C1 segment of cervical spinal cord (tissue), 14 donors: Measurements from ENCODE around the gene RBBP8NL.
A peak's percentile ranks its signal among the peaks of the same experiment; 100 is the strongest.
"Not testable (repeated sequence)": the region's sequence is repeated elsewhere in the genome, so short reads cannot be mapped to it uniquely, and the experiment has no call there.

ENCODE experiments used
- DNase-seq, 14 donors: peaks; one replicate each; lab custom pipeline; 2025; lab: John Stamatoyannopoulos, UW

Gene RBBP8NL

DNA sequence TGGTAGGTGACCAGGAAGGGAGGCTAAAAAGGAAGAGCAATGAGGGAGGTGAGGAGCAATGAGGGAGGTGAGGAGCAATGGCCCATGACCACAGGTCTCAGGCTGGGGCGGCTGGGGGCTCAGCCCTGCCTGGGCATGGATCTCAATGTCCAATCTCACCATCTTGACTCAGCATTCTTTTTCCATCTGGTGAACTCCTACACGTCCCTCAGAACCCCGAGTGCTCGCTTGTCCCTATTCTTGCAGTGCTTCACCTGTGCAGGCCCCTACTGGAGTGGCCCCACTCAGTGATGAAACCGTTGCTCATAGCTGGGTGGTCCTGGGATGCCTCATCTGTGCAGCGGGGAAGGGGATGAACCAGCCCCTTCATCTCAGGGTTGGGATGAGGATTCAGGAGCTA, 16.9 kb upstream of the RBBP8NL start:
- DNase-seq, result no peak

DNA sequence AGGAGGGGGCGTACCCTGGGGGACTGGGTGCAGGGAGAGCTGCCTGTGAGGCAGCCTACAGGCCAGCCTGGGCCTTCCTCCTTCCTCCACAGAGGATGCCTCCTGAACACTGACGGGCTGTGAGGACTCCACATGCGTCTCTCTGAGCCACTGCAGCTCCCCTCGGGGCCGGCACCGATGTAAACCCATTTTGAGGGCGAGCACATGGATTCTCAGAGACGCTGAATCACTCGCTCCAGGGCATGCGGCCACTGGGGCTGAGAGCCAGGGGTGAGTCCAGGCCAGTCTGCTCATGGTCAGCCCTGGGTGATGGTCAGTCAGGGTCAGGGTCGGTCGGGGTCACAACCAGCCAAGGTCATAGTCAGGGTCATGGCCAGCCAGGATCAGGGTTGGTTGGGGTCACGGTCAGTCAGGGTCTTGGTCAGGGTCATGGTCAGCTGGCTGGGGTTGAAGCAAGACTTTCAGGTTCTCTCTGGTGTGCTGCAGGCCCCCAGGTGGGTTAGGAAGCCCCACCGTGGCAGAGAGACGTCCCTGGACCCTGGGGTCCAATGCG, 14.7 kb upstream of the RBBP8NL start:
- DNase-seq, result no peak

DNA sequence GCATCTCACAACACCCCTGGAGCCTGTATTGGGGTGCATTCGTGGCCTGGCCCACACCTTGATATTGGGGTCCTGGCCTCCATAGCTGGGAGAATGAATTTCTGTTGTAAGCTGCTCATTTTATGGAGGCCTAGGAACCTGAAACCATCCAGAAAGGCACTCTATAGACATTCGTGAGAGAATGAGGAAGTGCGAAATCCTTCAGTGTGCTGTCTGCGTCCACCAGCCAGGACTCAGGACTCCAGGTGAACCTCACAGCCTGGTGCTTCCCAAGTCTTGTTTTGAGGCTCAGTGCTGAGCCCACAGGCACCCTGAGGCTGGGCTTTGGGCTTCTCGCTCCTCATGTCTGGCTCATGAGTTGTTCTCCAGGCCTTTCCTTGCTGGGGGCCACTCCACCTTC, 11.9 kb upstream of the RBBP8NL start:
- no peak for DNase-seq

DNA sequence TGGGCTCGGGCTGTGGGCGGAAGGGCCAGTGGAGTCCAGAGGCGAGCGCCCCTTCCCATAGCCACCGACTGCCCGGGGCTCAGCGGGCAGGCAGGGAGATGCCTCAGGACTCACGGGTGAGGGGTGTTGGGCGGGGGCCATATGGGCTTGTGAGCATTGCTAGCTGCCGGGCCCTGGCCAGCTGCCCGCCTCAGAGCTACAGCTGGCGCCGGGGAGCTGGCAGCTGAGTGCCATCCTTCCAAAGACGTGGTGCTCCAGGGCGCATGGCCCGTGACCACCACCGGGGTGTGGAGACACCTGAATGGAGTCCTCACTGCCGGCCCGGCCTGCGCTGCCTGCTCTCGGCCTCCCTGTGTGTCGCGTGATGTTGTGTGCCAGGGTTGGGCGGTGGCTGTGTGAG, 10.6 kb upstream of the RBBP8NL start:
- DNase-seq, result peak in 2 of 14 donors; percentile 1 to 8

DNA sequence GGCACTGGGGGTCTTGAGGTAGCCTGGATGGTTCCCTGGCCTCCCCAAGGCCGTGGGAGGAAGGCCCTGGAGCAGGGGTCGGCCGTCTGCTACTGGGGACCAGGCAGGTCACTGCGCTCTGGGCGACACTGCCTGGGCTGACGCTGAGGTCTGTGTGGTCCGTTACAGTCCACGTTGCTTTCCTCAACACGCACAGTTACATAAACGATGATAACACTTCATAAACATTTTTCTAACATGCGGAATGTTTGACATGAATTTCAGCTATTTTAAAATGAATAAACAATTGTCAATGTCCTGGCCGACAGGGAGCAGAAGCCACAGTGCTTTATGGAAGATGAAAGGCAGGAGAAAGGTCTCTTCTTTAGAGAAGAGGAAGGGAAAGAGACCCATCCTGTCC, 10.2 kb upstream of the RBBP8NL start:
- no peak for DNase-seq

DNA sequence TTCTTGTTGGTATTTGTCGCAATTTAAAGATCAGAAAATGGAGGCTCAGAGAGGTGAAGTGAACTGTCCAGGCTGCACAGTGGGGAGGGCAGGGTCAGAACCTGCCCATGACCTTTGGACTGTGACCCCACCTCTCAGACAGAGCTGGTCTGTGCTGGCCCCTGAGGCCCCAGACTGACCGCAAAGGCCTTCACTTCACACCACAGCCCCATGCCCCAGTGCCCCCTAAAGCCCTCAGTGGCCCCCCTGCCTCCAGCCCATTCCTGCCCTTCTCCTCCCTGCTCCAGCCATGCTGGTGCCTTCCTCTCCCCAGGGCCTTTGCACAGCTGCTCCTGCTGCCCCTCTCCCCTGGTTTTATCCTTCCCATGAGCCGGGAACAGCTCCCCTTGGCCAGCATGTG, 9.4 kb upstream of the RBBP8NL start:
- no peak for DNase-seq

DNA sequence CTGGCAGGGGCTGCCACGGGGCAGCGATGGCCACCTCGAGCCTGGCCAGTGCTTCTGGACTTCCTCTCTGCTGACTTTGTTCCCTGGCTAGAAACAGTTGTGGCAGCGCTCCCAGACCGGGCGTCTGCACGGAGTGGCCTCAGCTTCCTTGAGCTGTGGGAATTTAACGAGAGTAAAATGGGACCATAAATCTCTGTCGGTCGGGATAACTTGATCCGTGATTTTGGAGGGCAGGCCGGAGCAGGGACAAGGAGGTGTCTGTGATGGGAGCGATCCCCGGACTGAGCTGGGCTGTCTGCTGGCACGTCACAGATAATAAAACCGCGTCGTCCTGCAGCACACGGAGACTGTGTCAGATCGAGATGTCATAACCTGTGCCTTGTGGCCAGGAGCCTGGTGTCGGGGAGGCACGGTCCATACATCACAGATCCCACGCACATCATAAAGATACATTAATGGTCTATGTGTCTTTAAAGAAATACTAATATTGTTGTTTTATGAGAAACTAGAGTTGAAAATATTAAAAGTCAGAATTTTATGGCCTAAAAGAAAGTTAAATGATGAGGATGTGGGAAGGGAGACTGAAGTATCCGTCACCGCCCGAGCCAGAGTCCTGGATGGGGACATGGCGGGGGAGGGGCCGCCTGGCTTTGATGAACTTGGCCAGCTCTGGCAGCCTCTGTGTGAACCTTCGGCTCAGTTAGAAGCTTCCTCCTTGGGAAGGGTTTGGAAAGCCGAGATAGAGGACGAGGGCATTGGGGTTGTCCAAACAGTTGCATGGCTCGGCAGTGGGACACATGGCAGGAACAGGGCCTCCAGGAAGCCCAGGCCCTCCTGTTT, 6.5 kb upstream of the RBBP8NL start:
- peak in 5 of 14 donors; percentile 12 to 45 (median 24) for DNase-seq

DNA sequence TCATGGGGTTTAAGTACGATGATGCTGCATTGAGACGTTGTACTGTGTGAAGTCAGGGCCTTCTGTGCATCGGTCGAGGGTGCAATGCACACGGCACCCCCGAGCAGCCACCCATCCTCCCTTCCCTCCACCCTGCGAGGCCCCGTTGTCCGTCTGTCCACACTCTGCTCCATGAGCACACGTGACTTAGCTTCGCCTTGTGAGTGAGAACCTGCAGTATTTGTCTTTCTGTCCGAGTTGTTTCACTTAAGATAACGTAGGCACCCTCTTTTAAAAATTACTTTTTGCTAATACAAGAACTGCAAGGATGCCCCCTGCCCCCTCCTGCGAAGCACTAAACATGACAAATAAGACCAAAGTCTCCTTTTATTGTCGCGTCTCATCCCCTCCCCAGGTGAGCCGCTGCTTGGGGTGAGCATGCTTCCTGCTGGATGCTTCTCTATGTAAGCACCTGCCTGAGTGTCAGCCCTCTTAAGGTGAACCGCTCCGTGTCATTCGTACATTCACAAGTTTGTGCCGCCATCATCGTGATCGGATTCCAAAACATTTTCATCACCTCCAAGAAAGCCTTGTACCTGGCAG, 3.6 kb upstream of the RBBP8NL start:
- no peak for DNase-seq

DNA sequence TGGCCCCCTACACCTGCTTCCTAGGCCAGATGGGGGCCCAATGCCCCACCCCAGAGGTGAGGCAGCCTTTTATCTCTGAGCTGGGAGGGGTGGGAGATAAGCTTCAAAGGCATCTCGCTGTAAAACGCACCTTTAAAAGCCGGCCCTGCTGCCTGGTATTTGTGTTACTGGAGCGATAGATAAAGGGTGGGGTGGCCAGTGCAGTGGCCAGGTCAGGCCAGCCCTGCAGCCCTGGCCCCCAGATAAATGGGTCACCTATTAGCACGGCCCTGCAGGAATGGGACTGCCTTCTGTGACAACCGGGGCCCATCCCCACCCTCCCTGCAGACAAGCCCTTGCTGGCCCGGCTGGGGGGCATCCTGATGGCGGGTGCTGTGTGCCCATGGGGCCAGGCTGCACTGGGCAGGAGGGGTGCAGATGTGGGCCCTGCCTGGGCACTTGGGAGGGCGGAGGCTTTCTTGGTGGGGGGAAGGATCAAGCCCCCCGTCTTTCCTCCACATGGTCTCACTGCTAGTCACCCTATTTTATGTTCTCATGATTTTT, 3.0 kb upstream of the RBBP8NL start:
- DNase-seq, result no peak

DNA sequence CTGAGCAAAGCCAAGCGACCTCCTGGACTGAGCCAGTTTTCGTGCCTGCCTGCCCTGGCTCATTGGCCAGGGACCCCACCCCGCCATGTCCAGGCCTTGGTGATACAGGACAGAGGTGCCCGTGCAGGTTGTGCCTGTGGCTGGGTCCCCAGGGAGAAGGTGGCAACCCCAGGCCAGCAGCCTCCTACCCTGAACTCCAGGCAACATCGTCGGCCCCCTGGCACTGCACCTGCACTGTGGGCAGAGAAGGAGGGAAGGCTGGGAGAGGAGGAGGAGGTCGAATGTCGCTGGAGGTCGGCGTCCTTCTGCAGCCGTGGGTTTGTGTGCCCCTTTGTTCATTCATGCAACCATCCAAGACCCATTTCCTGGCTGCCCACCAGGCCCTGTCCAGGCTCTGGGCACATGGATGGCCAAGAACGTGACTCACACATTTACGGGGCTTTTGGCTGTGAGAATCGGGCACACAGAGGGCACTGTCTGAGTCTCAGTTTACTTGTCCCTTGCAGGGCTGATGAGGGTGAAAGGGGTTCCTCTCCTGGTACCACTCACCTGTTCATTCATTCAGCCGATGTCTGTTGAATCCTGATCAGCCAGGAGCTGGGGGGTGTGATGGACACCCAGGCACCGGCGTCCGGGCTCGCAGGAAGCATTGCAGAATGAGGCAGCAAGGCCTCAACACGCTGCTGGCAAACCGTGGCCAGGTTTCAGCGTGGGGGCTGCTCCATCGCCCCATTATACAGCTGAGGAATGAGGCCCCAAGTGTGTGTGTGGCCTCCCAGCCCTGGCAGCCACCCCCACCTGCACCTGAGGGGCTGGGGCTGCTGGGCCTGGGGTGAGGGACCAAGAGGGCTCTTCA, 2.3 kb upstream of the RBBP8NL start:
- DNase-seq, result no peak

DNA sequence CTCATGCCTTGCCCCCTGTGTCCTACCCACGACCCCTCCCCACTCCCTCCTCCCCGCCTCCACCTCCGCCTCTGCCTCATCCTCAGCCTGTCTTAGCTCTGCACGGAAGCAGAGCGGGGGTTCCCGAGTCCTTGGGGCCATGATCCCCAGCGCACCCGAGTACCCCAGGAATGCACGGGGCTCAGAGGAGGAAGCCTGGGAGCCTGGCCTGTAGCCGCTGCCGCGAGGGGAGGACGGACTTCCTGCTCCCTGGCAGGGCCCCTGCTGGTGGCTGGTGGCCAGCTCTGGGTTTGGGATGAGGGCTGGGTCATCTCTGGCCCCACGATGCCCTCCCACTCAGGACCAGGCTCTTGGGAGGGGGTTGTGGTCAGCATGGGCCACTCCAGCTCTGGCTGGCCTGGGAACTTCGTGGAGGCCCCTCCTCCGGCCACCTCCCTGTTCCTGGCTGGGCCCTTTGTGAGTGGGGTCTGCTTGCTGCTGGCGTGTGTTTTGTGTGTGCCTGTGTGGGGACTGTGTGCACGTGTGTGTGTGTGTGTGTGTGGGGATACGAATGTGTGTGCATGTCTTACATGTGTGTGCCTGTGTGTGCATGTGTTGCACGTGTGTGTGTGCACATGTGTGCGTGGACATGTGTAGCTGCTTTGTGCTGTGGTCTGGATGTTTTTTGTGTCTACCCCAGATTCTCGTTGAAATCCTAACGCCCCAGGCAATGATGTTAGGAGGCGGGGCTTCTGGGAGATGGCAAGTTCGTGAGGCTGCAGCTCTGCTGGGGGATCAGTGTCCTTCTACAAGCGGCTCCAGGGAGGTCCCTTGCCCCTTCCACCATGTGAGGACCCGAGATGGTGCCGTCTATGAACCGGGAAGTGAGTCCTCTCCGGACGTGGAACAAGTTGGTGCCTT, 1.3 kb upstream of the RBBP8NL start:
- no peak for DNase-seq

DNA sequence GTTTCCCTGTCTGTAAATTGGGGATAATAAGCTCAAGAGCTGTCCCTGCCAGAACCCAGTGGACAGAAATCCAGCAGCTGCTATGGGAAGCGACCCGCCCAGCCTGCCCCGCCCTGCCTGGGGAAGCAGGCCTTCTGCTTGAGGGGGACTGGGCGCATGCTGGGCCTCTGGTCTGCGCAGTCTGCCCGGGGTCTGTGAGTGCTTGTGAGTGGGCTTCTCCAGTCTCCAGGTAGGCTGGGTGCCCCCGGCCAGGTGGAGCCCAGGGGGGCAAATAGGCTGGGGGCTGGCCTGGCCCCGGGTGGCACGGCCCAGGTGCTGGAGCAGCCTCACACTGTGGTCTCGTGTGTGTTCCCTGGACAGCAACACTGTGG, 648 bp upstream of the RBBP8NL start:
- DNase-seq, result no peak

DNA sequence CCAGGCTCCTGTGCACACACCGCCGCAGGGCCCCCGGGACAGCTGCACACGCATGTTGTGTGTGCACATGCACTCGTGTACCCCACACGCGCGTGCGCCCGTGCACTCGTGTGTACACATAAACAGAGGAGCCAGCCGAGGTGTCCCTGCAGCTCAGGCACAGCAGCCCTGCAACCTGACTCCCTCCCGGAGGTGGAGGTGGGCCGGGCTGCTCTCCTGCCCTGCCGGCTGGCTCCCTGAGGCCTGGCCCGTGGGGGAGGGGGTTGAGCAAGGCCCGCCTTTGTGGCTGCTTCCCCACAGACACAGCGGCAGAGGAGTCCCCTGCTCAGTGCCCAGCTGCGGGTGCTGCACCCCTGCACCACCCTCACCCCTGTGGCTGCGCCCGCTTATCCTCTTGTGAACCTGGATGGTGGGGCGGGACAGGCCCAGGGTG, 624 bp downstream of the RBBP8NL start:
- DNase-seq, result no peak

DNA sequence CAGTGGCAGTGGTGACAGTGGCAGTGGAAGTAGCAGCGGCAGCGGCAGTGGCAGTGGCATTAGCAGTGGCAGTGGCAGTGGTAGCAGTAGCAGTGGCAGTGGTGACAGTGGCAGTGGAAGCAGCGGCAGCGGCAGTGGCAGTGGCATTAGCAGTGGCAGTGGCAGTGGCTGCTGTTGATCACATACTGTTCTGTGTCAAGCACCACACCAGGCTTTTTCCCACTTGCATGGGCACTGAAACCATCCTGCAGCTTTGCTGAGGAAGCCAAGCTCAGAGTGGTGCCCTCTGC, 1.3 kb downstream of the RBBP8NL start:
- DNase-seq, result not testable (repeated sequence)

DNA sequence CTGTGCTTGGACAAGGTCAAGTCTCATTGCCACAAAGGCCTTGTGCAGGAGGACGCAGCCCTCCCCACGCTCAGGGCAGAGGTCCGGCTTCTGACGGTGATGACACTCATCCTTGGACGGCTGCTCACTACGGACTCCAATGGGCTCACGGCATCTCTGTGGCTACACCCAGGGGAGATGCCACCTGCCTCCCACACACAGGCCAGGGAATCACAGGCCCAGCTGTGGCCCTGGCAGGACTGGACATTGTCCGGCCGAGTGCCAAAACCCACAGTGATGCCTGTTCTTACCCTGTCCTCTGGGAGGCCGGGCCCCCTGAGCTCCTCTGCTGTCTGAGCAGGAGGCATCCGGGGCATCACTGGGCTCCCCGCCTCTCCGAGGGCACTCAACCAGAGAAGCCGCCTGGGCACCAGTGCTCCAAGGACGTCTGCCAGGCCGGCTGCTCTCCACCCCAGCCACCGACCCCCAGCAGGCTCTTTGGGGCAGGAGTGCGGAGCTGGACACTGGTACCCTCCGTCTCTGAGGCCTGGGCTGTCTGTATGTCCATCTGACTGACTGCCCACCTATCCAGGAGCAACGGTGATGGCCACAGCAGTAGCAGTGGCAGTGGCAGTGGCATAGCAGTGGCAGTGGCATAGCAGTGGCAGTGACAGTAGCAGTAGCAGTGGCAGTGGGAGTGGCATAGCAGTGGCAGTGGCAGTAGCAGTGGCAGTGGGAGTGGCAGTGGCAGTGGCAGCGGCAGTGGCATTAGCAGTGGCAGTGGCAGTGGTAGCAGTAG, 1.9 kb downstream of the RBBP8NL start:
- DNase-seq, result no peak

DNA sequence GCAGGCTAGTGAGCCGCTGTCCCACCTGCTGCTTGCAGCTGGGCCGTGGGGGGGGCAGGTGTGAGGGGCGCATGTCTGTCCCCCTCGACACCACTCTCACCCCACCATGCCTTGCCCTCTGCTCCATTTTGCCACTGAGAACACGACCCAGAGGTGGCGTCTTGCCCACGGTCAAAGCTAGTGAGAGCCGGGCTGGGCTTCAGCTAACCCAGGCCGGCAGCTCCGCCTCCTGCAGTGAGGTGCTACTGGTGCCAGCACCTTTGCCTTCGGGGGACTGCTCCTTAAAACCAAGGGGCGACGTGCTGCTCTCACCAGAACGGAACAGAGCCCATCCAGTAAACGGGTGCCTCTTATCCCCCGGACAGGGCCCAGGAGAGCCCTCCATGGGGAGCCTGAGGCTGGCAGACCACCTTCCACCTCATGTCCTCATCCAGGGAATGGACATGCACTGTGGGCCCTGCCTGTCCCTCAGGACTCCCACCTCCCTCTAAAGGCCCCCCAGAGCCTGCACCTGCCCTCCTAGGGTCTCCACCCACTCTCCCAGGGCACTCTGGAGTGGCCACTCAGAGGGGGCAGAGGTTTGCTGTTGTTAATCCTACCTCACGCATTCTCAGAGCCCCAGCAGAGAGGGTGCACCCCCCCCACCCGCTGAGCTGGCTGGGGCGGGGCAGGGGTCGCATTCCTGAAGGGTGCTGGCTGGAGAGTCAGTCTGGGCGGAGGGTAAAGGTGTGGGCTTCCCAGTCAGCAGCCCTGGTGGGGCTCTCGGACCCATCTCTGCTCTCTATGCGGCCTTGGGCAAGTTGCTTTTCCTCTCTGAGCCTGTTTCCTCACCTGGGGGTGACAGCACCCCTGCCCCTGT, 2.9 kb downstream of the RBBP8NL start:
- no peak for DNase-seq

DNA sequence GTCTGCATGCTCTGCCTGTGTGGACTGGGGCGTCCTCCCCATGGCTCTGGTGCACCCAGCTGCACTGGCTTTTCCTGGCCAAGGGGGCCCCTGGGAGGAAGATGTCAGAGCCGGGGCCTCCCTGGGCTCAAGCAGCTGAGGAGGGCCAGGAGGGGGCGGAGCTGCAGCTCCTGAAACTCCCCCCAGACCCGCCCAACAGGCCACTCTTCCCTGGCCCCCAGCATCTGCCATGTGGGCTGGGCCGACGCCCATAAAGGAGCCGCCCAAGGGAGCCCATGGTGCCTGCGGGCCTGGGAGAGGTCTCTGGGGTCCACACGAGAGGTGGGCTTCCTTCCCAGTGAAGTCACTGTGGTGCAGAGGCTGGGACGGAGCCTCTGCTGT, 4.0 kb downstream of the RBBP8NL start:
- no peak for DNase-seq

DNA sequence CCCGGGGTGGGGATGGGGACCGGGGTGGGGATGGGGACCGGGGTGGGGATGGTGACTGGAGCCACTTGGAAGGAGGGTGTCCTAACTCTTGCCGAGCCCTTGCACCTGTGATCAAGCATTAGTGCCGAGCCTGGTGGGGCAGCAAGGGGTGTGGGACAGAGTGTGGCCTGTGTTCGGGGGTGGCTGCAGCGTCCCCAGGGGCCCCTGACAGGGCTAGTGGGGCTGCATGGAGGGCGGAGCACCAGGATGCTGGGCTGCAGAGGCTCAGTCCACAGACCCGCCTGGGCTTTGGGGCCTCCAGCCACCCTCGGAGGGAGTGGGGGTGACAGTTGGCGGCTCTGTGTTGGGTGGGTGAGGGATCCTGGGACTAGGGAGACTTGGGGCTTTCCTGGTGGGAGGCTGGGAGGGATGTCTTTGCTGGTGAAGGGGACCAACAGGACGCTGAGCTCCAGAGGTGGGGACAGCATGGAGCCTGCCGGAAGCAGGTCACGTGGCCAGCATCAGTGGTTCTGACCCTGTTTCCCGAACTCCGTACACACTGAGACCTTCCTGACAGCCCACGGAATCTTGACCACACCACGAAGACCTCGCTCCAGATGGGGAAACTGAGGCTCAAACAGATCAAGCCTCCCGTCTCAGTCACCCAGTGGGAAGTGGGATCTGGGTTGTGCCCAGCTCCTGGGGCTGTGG, 4.6 kb downstream of the RBBP8NL start:
- no peak for DNase-seq

DNA sequence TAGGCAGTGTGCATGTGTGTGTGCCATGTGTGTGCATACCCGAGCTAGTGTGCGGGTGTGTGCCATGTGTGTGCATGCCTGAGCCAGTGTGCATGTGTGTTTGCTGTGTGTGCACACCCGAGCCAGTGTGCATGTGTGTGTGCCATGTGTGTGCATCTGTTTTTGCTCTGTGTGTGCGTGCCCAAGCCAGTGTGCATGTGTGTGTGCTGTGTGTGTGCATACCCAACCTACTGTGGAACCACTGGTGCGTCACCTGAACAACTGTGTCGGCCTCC, 5.7 kb downstream of the RBBP8NL start:
- DNase-seq, result no peak
